ENCODE measurements around the gene CRISPLD2. TPM values are rescaled to one million over a fixed set of nuclear protein-coding genes. Genes with fewer than 3 reads are reported as not detected.

Gene CRISPLD2
- total and polyA plus RNA-seq, 9 of the 15 experiments (the other 6 are each of a cell fraction or from before 2014, with no cell fraction given): 0.03 to 0.24 (median 0.04) TPM; not detected in 4

DNA sequence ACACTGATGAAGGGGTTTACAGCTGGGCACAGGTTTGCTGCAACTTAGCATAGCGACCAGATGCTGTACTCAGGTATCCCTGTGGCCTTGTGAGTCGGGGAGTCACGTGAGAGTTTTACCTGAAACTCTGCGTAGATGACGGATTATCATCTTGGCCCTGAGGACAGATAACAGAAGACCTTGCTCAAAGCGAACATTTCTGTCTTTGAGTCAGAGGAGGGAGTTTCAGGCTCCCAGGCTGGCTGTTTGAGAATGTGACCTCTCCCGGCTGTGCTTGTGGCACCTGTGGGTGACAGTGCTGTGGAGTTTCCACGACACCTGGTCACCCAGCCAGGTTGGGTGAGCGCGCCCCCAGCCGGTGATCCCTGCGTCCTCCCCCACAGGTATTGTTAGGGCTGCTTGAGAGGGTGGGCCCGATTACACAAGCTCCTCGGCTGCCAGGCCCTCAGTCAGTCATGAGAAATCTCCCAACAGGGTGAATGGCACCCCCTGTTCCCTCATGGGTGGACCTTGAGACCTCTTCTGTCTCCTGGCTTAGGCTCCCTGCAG, 44.4 kb upstream of the CRISPLD2 start (continued):
- TF ChIP-seq NR4A1 (CRISPR knock-in tag; IDR thresholded peaks at IDR 0.05): no peak
- no peak for TF ChIP-seq NR4A1 (tag; IDR thresholded peaks at IDR 0.05)
- no peak for TF ChIP-seq NFE2L1 (tag; IDR thresholded peaks at IDR 0.05; ENCODE audit: borderline replicate concordance, low read depth)
- TF ChIP-seq EGR1 (conservative IDR thresholded peaks at IDR 0.05): no peak
- TF ChIP-seq, protein P1, sequence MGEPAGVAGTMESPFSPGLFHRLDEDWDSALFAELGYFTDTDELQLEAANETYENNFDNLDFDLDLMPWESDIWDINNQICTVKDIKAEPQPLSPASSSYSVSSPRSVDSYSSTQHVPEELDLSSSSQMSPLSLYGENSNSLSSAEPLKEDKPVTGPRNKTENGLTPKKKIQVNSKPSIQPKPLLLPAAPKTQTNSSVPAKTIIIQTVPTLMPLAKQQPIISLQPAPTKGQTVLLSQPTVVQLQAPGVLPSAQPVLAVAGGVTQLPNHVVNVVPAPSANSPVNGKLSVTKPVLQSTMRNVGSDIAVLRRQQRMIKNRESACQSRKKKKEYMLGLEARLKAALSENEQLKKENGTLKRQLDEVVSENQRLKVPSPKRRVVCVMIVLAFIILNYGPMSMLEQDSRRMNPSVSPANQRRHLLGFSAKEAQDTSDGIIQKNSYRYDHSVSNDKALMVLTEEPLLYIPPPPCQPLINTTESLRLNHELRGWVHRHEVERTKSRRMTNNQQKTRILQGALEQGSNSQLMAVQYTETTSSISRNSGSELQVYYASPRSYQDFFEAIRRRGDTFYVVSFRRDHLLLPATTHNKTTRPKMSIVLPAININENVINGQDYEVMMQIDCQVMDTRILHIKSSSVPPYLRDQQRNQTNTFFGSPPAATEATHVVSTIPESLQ (CRISPR knock-in tag; IDR thresholded peaks at IDR 0.05): no peak
- no peak for TF ChIP-seq DPF2 (IDR thresholded peaks at IDR 0.05)
- TF ChIP-seq HNRNPUL1 (IDR thresholded peaks at IDR 0.05; ENCODE audit: low read length): no peak
- TF ChIP-seq PTBP1 (IDR thresholded peaks at IDR 0.05; ENCODE audit: low read depth, low read length): no peak

DNA sequence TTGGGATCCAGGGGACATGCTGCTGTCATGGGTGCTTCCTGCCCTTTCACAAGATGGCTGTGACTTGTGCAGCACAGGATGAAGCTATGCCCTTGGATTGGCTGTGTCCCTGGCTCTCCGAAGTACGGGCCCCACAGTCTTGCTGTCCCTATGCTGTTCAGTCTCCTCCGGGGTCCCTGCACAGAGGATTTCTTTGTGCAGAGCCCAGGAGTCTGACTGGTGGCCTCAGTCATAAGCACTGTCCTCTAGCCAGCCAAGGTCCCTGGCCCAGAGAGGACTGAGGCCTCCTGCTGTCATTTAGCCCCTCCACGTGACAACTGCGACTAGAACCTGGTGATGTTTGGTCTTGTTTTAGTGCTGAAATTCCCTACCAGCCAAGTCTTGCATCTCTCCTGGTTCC, 42.4 kb upstream of the CRISPLD2 start:
- 93% methylated on average over 5 of the region's 5 CpGs for WGBS (ENCODE audit: insufficient coverage, low coverage, missing lambda C conversion rate)
- POLR2A ChIA-PET: no interaction called here
- intact Hi-C loops (cut with micrococcal nuclease): no loop called here
- Histone ChIP-seq H3K4me1 (replicated peaks in 1 of 2; ENCODE audit: control insufficient read depth in 2 of 2, insufficient read depth in 2 of 2, low read length in 2 of 2) (0 out of 5 replicates have a peak, but pooled peaks cover 0 to 2% of the 10 kb centered on the region in 2 experiments), H3K9ac (ENCODE audit: insufficient read depth in 1 of 2, low read depth in 2 of 2, low read length in 2 of 2) (no peak overlapping the region), H3K27me3 (ENCODE audit: control insufficient read depth in 2 of 2, insufficient read depth in 2 of 2, low read length in 2 of 2) (no peaks in the 10 kb centered on the region), H3K9me3 (replicated peaks; ENCODE audit: control insufficient read depth, insufficient read depth, low read depth, low read length) (no peaks in the 10 kb centered on the region), H3K79me2 (ENCODE audit: control insufficient read depth, insufficient read depth, low read length) (no peaks in the 10 kb centered on the region), H3K9me1 (ENCODE audit: control insufficient read depth, insufficient read depth, low read length) (no peaks in the 10 kb centered on the region), H4K20me1 (replicated peaks; ENCODE audit: control insufficient read depth, insufficient read depth, low read length) (no peaks in the 10 kb centered on the region), H2AFZ (ENCODE audit: low read depth, low read length) (no peak overlapping the region), H3K4me2 (ENCODE audit: insufficient read depth, low read length) (no peak overlapping the region), H3K36me3 (ENCODE audit: control insufficient read depth, insufficient read depth, low read length) (peaks cover 77% of the 10 kb centered on the region), H3K27ac (ENCODE audit: extremely low read depth, low read depth, low read length) (no peak overlapping the region), H3K4me3 (no peak overlapping the region)
- no TSS peak for BruUV-seq (replicated peaks)
- ATAC-seq: no peak
- CTCF ChIA-PET (ENCODE audit: low intra/inter-chr PET ratio): no interaction called here
- TF ChIP-seq TAL1 (IDR thresholded peaks at IDR 0.05) (no peak), SIRT6 (IDR thresholded peaks at IDR 0.05; ENCODE audit: low read depth, low read length) (no peak), ATF7 (IDR thresholded peaks at IDR 0.05) (no peak)
- TF ChIP-seq, protein P2, sequence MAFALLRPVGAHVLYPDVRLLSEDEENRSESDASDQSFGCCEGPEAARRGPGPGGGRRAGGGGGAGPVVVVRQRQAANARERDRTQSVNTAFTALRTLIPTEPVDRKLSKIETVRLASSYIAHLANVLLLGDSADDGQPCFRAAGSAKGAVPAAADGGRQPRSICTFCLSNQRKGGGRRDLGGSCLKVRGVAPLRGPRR (CRISPR knock-in tag; IDR thresholded peaks at IDR 0.05): no peak
- TF ChIP-seq, protein P3, sequence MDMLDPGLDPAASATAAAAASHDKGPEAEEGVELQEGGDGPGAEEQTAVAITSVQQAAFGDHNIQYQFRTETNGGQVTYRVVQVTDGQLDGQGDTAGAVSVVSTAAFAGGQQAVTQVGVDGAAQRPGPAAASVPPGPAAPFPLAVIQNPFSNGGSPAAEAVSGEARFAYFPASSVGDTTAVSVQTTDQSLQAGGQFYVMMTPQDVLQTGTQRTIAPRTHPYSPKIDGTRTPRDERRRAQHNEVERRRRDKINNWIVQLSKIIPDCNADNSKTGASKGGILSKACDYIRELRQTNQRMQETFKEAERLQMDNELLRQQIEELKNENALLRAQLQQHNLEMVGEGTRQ (CRISPR knock-in tag; IDR thresholded peaks at IDR 0.05): no peak
- no peak for DNase-seq (ENCODE audit: extremely low read depth in 1 of 4, low spot score in 3 of 4)
- in situ Hi-C loops (cut with MboI): no loop called here
- no peak for FAIRE-seq
